HT1080 (cell line): Measurements from ENCODE around the gene CRISPLD2. TPM values are rescaled to one million over a fixed set of nuclear protein-coding genes. Genes with fewer than 3 reads are reported as not detected.
A peak's percentile ranks its signal among the peaks of the same experiment; 100 is the strongest.

ENCODE experiments used
- DNase-seq: peaks from one replicate; pipeline ENCODE4 v3.0.0-alpha.2; 2015; ENCODE audit warnings: low read depth
- total RNA-seq: library from RNA; depleted of rRNA; stranded (reverse); fragments of >200 nt; shearing (Covaris generic); gene quantifications from 2 replicates; pipeline ENCODE4 v1.2.3, GENCODE V29; 2014

CRISPLD2 gene
- total RNA-seq, 1 experiment from 2014 or later = not detected

DNA sequence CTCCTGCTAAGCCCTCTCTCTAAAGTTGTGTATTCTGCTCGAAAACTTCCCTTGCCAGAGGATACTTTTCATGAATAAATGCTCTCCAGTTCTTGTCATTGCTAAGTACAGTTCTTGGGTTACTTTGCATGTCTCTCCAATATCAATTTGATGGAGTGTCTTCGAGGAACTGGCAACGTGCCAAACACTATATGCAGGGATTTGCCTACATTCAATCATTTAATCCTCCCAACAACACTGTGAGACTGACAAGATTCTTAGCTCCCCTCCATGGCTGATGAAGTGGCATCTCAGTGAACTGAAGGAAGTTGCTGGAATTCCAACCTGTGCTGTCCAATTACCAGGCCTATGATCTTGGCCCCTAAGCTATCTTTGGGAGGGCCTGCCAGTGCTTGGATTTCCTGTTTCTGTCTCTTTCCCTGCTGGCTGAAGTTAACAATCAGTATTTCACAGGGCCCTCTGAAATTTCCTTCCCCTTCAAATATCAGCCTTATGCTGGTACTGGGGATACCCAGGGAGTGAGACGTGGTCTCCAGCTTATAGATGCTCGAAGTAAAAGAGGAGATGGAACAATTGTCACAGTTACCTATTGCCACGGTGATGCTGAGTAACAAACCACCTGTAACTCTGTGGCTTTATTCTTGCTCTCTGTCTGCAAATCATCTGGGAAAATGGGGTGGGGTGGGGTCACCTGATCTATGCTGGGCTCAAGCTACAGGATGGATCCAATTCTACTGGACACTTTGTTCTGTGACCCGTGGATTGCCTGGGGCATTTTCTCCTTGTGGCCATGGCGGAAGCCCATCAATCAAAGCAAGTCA is 19.4 kb upstream of the CRISPLD2 start:
- DNase-seq = no peak

DNA sequence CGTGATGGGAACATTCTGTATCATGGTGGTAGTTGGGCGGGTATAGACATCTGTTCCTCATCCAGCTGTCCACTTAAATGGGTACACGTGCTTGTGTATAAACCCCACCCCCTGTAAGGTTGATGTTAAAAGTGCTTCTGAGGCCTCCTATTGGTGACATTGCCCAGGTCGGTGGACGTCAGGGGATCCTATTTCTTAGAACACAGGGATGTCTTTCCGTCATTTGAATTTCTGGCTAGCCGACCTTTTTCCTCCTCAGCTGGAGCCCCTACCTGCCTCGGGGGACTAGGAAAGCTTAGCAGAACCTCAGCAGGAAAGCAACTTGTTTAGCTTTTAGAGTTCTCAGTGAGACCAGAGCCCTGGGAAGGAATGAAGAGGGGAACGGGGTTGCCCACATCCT is 16.6 kb upstream of the CRISPLD2 start:
- DNase-seq = no peak

GRCh38 chr16:84804326-84804725 is 15.5 kb upstream of the CRISPLD2 start:
- DNase-seq = no peak

DNA sequence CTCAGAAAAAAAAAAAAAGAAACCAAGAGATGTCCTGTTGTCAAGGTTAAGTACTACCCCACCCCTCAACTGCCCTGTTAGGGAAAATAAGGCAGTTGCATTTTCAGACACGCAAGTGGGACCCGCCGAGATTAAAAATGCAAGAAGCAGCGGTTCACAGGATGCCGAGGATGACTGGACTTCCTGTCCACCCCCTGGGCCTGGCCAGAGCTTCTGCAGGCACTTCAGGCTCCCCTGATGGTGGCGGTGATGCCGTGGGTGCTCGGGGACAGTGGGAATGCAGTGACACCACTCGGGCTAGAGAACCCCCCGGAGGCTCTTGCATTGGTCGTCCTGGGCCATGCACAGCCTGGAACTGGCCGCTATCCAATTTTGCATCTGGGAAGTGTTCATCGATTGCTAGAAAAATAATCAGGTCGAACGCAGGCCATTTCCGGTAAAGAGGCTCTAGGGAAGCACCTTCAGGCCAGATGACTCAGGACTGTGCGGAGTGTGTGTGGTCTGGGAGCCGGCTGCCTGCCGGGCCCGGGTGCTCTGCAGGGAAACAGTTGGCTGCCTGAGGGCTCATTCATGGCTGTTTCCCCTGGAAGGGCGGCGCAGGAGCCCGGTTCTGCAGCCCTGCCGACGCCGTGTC is 13.4 kb upstream of the CRISPLD2 start:
- peak; percentile 89 for DNase-seq

- no peak for DNase-seq
These were observed 12.9 kb upstream of the CRISPLD2 start for GRCh38 chr16:84806890-84807258.

DNA sequence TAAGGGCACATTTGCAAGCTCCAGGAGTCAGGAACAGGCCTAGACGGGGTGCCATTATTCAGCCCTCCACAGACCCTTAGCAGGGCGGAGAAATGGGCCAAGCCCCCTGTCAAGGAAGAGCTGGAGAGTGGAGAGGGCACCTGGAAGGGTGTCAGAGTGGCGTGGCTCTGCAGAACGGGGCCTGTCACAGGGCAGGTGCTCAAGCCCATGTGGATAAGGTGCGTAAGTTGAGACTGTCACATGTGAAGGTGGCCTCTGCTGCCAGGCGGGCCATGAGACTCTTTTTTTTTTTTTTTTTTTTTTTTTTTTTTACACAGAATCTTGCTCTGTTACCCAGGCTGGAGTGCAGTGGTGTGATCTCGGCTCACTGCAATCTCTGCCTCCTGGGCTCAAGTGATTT is 12.0 kb upstream of the CRISPLD2 start:
- DNase-seq = no peak

GRCh38 chr16:84808826-84809225 is 11.0 kb upstream of the CRISPLD2 start:
- no peak for DNase-seq

- DNase-seq = peak; percentile 80
These were observed 9.1 kb upstream of the CRISPLD2 start for GRCh38 chr16:84810518-84811273.

- DNase-seq = no peak
These were observed 8.3 kb upstream of the CRISPLD2 start for GRCh38 chr16:84811529-84811928.

GRCh38 chr16:84813141-84813934 is 6.4 kb upstream of the CRISPLD2 start:
- no peak for DNase-seq

GRCh38 chr16:84815462-84815861 is 4.3 kb upstream of the CRISPLD2 start:
- DNase-seq = no peak

GRCh38 chr16:84816023-84816422 is 3.8 kb upstream of the CRISPLD2 start:
- DNase-seq = no peak

GRCh38 chr16:84816485-84816884 is 3.3 kb upstream of the CRISPLD2 start:
- DNase-seq = no peak

DNA sequence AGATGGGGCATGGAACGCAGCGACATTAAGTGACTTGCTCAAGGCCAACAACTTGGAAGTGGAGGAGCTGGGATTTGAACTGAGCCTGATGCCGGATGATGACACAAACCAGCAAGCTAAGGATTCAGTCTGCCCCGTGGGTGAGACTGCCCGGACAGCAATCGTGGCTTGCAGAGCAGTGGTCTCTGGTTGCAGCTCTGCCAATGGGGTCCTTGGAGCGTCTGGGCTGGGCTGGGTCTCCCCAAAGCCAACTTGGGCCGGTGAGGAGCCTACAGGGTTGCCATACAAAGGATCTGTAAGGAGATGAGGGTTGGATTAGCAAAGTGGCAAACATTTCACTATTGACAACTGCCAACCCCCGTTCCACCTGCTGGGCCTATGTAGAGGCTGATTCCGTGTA is 2.6 kb upstream of the CRISPLD2 start:
- no peak for DNase-seq

DNA sequence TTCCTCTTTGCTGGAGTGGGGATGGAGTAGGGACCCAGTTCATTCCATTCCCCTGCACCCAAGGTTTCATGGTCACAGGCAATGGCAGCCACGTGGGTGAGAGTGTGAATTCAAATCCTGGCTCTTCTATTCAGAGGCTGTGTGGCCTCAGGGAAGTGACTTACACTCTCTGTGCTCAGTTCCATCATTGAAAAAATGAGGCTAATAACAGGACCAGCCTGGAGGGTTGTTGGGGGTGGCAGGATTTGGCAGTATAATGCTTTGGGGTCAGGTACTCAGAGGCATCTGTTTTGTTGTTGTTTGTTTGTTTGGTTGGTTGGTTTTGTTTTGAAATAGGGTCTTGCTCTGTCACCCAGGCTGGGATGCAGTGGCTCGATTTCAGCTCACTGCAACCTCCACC is 2.2 kb upstream of the CRISPLD2 start:
- no peak for DNase-seq

DNA sequence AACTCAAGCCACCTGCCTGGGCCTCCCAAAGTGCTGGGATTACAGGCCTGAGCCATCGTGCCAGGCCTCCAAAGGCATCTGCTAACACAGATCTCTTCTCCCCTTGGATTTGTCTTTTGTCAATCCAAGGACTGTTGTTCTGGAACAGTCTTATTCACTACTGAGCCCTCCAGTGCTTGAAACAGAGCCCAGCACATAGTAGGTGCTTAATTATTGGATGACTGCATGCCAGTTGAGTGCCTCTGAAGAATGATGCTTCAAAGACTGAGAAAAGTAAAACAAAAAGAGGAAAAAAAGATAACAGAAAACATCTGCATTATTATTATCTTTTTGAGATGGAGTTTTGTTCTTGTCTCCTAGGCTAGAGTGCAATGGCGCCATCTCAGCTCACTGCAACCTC is 1.7 kb upstream of the CRISPLD2 start:
- no peak for DNase-seq

GRCh38 chr16:84818989-84819643 is 669 bp upstream of the CRISPLD2 start:
- no peak for DNase-seq

GRCh38 chr16:84820305-84820684 is 510 bp downstream of the CRISPLD2 start:
- DNase-seq = no peak

DNA sequence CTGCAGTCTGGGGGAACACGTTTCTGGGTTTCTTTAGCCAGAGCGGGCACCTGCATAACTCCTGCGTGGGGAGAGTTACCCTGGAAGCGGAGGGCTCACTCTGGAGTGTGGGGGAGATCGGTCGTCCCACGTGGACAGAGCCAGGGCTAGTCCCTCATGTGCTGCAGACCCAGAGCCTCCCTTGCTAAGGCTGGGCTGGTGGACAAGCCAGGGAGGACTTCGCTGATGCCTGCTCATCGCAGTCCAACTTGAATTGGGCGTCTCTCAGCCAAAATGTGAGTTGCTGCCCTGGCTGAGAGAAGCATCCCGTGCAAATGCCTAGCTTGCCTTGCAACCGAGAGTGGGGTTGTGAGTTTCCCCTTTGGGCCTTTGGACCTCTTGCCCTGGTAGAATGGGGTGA is 986 bp downstream of the CRISPLD2 start:
- DNase-seq = no peak

DNA sequence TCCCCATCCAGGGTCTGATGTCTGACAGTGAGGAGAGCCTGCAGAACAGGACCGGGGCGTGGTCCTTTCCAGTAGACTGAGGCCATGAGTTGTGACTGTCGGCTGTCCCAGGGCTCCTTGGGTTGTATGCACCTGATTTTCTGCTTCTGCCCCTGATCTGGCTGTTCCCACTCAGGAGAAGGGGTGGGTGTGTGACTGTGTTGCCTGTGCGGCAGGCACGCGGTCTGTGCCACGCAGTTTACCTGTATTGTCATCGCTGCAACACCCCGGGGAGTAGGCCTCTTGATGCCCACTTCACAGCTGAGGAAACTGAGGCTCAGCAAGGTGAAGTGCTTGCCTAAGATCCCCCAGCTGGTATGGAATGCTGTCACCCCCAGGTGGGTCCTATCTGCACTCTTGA is 1.4 kb downstream of the CRISPLD2 start:
- DNase-seq = no peak
